GM12892 (cell line): ENCODE data around the gene MSL2.
"Not testable (repeated sequence)": the region's sequence is repeated elsewhere in the genome, so short reads cannot be mapped to it uniquely, and the experiment has no call there.

Experiments
- DNase-seq: peaks from one replicate; pipeline ENCODE4 v3.0.0; 2011; ENCODE audit not compliant: insufficient read length
- FAIRE-seq: peaks from 2 replicates; lab custom pipeline; 2011; peaks lifted over from hg19 to GRCh38; lab: Jason Lieb, UNC
- POLR2A ChIP-seq: IDR thresholded peaks from 2 replicates; pipeline ENCODE4 v1.6.1; 2011; ENCODE audit warnings: low read depth, low read length, control low read depth
- POLR2AphosphoS5 ChIP-seq: IDR thresholded peaks from 2 replicates; pipeline ENCODE4 v1.6.1; 2011; ENCODE audit warnings: low read depth, low read length, control low read depth
- TAF1 ChIP-seq: IDR thresholded peaks from 2 replicates; pipeline ENCODE4 v1.6.1; 2011; ENCODE audit warnings: low read depth, mild to moderate bottlenecking, control low read depth, low read length, borderline replicate concordance

The MSL2 gene

GRCh38 chr3:136189859-136190617 is 6.1 kb downstream of the MSL2 start:
- no peak for TF ChIP-seq POLR2A
- no peak for TF ChIP-seq TAF1
- TF ChIP-seq POLR2AphosphoS5 = no peak
- no peak for FAIRE-seq

GRCh38 chr3:136189043-136189442 is 7.1 kb downstream of the MSL2 start:
- FAIRE-seq (no peak), DNase-seq (no peak)
- TF ChIP-seq POLR2A (no peak), TAF1 (no peak), POLR2AphosphoS5 (no peak)

More at GRCh38 chr3:136189859-136190617, 6.1 kb downstream of the MSL2 start:
- no peak for DNase-seq

GRCh38 chr3:136187868-136188267 is 8.3 kb downstream of the MSL2 start:
- TF ChIP-seq POLR2AphosphoS5 (no peak), POLR2A (no peak), TAF1 (no peak)
- FAIRE-seq = no peak
- DNase-seq = no peak

DNA sequence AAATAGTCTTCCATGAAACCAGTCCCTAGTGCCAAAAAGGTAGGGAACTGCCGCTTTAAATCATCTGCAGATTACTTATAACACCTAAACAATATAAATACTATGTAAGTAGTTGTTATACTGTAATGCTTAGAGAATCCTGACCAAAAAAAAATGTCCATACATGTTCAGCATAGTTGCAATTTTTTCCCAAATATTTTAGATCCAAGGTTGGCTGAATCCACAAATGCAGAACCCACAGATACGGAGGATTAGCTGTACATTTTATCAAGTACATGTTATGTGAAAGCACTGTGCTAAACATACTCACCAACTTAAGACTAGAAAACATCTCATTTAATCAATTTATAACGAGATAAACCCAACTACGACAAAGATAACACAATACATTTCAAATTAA is 9.3 kb downstream of the MSL2 start:
- DNase-seq (no peak), FAIRE-seq (no peak)
- TF ChIP-seq POLR2AphosphoS5 (no peak), POLR2A (no peak), TAF1 (no peak)

DNA sequence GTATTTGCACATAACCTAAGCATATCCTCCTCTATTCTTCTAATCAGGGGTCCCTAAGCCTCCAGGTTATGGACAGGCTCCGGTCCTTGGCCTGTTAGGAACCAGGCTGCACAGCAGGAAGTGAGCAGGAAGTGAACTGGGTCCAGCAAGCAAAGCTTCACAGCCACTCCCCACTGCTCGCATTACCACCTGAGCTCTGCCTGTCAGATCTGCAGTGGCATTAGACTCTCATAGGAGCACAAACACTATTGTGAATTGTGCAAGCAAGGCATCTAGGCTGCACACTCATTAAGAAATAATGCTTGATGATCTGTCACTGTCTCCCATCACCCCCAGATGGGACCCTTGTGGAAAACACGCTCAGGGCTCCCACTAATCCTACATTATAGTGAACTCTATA is 9.8 kb downstream of the MSL2 start:
- DNase-seq (no peak), FAIRE-seq (no peak)
- no peak for TF ChIP-seq POLR2A
- no peak for TF ChIP-seq TAF1
- no peak for TF ChIP-seq POLR2AphosphoS5

DNA sequence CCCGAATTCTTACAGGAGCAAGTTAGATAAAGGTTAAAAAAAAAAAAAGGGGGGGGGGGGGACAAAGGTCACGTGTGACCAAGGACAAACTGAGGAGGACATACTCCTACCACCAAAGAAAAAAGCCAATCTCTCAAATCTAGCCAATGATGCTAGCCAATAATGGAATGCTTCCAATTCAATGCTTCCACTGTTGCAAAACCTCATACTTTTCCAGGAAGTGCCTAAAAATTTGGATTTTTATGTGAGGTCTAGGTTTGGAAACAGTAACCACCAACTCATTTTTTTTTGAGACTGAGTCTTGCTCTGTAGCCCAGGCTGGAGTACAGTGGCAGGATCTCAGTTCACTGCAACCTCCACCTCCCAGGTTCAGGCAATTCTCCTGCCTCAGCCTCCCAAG is 11.4 kb downstream of the MSL2 start:
- no peak for DNase-seq
- no peak for FAIRE-seq
- TF ChIP-seq TAF1 (no peak), POLR2AphosphoS5 (no peak), POLR2A (no peak)

DNA sequence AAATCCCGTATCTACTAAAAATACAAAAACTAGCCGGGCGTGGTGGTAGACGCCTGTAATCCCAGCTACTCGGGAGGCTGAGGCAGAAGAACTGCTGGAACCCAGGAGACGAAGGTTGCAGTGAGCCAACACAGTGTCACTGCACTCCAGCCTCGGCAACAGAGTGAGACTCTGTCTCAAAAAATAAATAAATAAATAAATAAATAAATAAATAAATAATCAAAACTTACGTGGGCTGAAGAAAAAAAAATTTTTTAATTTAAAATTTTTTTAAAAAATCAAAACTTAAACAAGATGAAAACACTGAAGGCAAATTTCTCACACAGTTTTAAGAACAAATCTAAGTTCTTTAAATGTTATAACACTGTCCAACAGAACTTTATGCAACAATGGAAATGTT is 14.4 kb downstream of the MSL2 start:
- TF ChIP-seq POLR2A = no peak
- TF ChIP-seq POLR2AphosphoS5 = no peak
- TF ChIP-seq TAF1 = no peak
- FAIRE-seq = no peak
- no peak for DNase-seq

GRCh38 chr3:136177876-136178275 is 18.3 kb downstream of the MSL2 start:
- FAIRE-seq (no peak), DNase-seq (no peak)
- TF ChIP-seq POLR2AphosphoS5 (no peak), TAF1 (no peak), POLR2A (no peak)

GRCh38 chr3:136173939-136174490 is 22.1 kb downstream of the MSL2 start:
- DNase-seq (no peak), FAIRE-seq (no peak)
- TF ChIP-seq POLR2AphosphoS5 (no peak), TAF1 (no peak), POLR2A (no peak)

DNA sequence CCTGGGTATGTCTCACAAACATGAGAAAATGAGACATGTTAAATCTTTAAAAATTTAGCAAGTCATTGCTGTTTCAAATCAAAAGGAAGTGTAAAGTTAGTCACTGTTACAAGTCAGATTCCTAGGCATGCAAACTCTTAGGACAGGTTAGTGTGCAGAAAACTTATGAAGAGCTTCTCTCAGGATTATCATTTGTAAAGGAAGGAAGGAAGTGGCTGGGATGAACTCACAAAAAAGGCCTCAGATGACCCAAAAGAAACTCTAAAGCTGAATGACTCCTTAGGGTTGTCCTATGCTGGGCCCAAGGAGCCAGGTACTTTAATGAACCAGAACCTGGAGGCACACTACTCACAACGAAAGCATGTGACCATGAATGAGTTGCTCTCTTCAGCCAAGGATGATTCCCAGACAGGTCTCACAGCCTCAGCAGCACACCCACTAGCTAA is 25.0 kb downstream of the MSL2 start:
- DNase-seq (no peak), FAIRE-seq (no peak)
- no peak for TF ChIP-seq TAF1
- no peak for TF ChIP-seq POLR2AphosphoS5
- no peak for TF ChIP-seq POLR2A

DNA sequence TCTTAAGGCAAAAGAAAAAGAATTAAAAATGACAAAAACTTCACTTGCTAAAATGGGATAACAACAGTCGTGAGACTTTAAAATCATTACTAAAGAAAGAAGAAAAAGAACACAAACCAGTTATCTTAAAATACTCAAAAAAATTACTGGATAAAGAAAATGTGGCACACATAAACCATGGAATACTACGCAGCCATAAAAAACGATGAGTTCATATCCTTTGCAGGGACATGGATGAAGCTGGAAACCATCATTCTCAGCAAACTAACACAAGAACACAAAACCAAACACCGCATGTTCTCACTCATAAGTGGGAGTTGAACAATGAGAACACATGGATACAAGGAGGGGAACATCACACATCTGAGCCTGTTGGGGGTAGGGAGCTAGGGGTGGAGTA is 27.9 kb downstream of the MSL2 start:
- not testable (repeated sequence) for DNase-seq, FAIRE-seq

- no peak for FAIRE-seq
- TF ChIP-seq POLR2AphosphoS5 = no peak
- no peak for TF ChIP-seq POLR2A
- TF ChIP-seq TAF1 = no peak
- DNase-seq = no peak
These were observed 29.6 kb downstream of the MSL2 start for GRCh38 chr3:136166507-136166906.

- DNase-seq, FAIRE-seq: not testable (repeated sequence)
These were observed 32.5 kb downstream of the MSL2 start for GRCh38 chr3:136163607-136164006.
